DMS114 treated with DMSO at 0.1 percent for 48 hours (cell line): Measurements from ENCODE around the gene BDH1.
"Not testable (repeated sequence)": the region's sequence is repeated elsewhere in the genome, so short reads cannot be mapped to it uniquely, and the experiment has no call there.

Source experiments
- DNase-seq: peaks from one replicate; lab custom pipeline; 2025; ENCODE audit not compliant: unreplicated experiment; lab: John Stamatoyannopoulos, UW

The BDH1 gene

DNA sequence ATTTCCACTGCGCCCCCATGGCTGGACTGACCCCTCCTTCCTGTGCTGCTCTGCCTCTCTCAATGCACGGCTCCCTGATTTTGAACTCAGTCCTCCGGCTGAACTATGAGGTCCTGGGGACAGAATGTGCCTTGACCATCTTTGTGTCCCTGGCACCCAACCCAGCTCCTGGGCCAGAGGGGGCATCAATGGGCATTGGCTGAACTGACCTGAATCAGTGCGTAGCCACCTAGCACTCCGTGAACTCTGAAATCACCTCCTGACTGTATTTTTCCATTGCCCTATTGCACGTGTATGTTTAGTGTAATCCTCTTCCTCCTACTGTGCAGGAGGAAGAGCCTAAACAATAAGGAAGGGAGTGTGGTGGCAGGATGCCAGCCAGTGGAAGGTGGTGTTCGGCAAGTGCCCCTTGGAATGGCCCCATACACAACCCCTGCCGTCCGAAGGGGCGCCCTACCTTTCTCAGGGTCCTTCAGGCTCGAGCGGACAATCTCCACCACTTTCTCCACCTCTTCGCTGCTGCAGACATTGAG, 33.5 kb downstream of the BDH1 start:
- no peak for DNase-seq

- no peak for DNase-seq
Measured at GRCh38 chr3:197521277-197522182, 34.2 kb downstream of the BDH1 start.

GRCh38 chr3:197520311-197521276, 35.2 kb downstream of the BDH1 start:
- no peak for DNase-seq

GRCh38 chr3:197519801-197520211, 36.0 kb downstream of the BDH1 start:
- no peak for DNase-seq

- DNase-seq = no peak
Measured at GRCh38 chr3:197518881-197519421, 36.8 kb downstream of the BDH1 start.

DNA sequence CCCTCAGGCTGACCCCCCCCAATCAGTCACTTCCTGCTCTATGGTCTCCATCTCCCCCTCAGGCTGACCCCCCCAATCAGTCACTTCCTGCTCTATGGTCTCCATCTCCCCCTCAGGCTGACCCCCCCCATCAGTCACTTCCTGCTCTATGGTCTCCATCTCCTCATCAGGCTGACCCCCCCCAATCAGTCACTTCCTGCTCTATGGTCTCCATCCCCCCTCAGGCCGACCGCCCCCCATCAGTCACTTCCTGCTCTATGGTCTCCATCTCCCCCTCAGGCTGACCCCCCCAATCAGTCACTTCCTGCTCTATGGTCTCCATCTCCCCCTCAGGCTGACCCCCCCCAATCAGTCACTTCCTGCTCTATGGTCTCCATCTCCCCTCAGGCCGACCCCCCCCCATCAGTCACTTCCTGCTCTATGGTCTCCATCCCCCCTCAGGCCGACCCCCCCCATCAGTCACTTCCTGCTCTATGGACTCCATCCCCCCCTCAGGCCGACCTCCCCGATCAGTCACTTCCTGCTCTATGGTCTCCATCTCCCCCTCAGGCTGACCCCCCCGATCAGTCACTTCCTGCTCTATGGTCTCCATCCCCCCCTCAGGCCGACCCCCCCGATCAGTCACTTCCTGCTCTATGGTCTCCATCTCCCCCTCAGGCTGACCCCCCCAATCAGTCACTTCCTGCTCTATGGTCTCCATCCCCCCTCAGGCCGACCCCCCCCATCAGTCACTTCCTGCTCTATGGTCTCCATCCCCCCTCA, 37.7 kb downstream of the BDH1 start:
- not testable (repeated sequence) for DNase-seq

- DNase-seq = not testable (repeated sequence)
Measured at GRCh38 chr3:197516890-197517606, 38.7 kb downstream of the BDH1 start.

DNA sequence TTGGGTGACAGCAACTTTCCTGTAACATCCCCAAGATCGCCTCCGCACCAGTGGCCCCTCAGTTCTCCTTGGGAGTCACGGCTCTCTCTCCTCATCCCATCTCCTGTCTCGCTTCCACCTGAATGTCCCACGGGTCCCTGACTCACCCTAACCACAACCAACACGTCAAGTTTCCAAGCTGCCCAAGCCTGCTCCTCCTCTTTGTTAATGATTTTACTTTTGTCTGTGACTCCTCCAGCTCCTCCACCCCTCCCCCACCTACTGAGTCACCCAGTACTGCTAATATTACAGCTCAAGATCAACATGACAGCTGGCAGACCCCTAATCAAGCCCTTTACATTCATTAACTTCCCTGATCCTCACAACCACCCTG, 39.3 kb downstream of the BDH1 start:
- no peak for DNase-seq

DNA sequence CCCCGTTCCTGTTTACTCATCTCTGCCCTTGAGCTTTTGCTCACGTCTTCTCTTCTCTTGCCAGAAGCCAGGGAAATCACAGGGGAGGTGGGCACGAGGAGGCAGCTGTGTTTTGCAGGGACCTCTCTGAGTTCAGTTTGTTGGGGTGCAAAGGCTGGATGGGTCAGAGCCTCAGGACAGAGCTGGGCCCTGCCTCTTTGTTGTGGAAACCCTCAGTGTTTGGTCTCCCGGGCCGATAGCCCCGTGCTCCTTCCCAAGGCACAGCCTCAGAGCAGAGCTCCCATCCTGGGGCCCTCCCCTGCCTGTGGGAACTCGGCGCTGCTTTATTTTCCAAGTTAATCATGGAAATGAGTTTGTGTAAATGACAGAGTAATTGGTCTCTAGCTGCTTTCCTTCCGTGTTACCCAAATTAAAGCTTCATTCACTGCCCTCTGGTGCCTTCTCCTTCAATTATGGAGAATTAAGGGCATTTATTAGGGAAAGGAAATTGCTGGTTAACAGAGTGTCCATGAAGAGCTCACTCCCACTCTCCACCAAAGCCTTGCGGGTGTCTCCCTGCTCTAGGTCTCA, 40.9 kb downstream of the BDH1 start:
- no peak for DNase-seq

- DNase-seq = no peak
Measured at GRCh38 chr3:197513953-197514785, 41.6 kb downstream of the BDH1 start.

- no peak for DNase-seq
Measured at GRCh38 chr3:197512691-197513571, 42.8 kb downstream of the BDH1 start.

DNA sequence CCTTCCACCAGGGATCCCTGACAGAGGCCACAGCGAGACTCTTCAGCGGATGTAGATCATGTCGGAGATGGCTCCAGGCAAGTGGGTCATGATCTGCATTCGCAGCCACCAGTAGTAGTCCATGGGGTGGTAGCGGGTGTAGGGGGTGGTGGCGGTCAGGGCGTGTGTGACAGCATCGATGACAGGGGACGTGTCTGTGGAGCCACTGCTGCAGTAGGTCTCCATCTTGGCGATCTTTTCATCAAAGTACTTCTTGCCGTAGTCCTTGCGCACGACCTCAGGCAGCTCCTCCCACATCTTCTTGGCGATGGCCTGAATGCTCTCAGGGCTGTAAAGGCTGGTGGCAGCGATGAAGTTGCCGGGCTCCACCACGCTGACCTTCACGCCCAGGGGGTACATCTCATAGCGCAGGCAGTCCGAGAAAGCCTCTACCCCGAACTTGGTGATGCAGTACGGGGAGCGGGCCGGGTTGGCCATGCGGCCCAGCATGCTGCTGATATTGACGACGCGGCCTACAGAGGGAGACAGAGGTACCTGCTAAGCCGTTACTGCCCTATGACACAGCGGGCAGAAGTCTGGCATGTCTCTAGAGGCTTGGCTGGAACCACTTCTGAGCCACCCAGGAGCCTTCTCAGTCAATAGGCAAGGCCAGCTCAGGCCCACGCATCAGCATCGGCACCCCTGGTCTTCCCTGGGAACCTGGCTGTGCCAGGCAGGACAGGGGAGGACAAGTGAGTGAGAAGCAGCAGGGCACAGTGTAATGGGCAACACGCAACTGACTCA, 43.7 kb downstream of the BDH1 start:
- no peak for DNase-seq

- no peak for DNase-seq
Measured at GRCh38 chr3:197511130-197511529, 44.6 kb downstream of the BDH1 start.

GRCh38 chr3:197510642-197511018, 45.1 kb downstream of the BDH1 start:
- DNase-seq = no peak

GRCh38 chr3:197508924-197509775, 46.6 kb downstream of the BDH1 start:
- no peak for DNase-seq

GRCh38 chr3:197508461-197508860, 47.3 kb downstream of the BDH1 start:
- no peak for DNase-seq
